K562 (cell line): ENCODE results near the gene BARHL2. TPM values are rescaled to one million over a fixed set of nuclear protein-coding genes. Genes with fewer than 3 reads are reported as not detected.
A peak's percentile ranks its signal among the peaks of the same experiment; 100 is the strongest.

Experiments used
- ATAC-seq: fragments of 200-7000 bp; cut with Tn5 transposase; 3 replicates; pipeline ENCODE4 v1.9.1; 2020; ENCODE audit warnings: moderate library complexity
- BruUV-seq: library from RNA; stranded (reverse); fragments of 400-500 nt; replicated peaks from 2 replicates; lab custom pipeline; 2021; lab: Mats Ljungman, UMichigan
- CTCF ChIA-PET: fragments of 300-600 bp; formaldehyde crosslinking; extraction: SDS; loops from one replicate; lab custom pipeline; 2021; ENCODE audit warnings: low intra/inter-chr PET ratio; lab: Yijun Ruan, JAX
- POLR2A ChIA-PET: fragments of 300-600, 350-650 bp; sonication (Branson Sonifier 250); formaldehyde crosslinking; extraction: SDS; loops from one replicate; lab custom pipeline; 2021; ENCODE audit warnings: antibody characterized with exemption, inconsistent platforms; lab: Yijun Ruan, JAX
- DNase-seq, 4 experiments: peaks; one replicate each; pipeline versions ENCODE4 v3.0.0 to v3.0.0-alpha.2; 2011 to 2018; ENCODE audit warnings: low spot score in 3 of 4, mixed read lengths in 3 of 4; ENCODE audit errors: extremely low read depth in 1 of 4
- FAIRE-seq: peaks from 2 replicates; lab custom pipeline; 2011; peaks lifted over from hg19 to GRCh38; lab: Jason Lieb, UNC
- H2AFZ ChIP-seq: 2 replicates; pipeline ENCODE4 v1.6.0; 2011; ENCODE audit warnings: low read depth, low read length, control low read depth, inconsistent platforms
- H3K27ac ChIP-seq: fragments of 200-600 bp; 3 replicates; pipeline ENCODE4 v1.8.0; 2011; ENCODE audit warnings: low read depth, mild to moderate bottlenecking, control low read depth, inconsistent platforms, low read length, moderate library complexity, mixed read lengths; ENCODE audit errors: extremely low read depth
- H3K27me3 ChIP-seq, 2 experiments: fragments of 300-600 bp in 1 of 2; 2 replicates in 1 of 2; 3 replicates in 1 of 2; pipeline versions ENCODE4 v1.6.0 to v1.8.0; 2011; ENCODE audit warnings: inconsistent platforms in 2 of 2, low read length in 2 of 2, mild to moderate bottlenecking in 1 of 2, mixed read lengths in 1 of 2, moderate library complexity in 1 of 2; ENCODE audit not compliant: control insufficient read depth in 2 of 2, insufficient read depth in 2 of 2
- H3K36me3 ChIP-seq: fragments of 300-600 bp; 3 replicates; pipeline ENCODE4 v1.8.0; 2011; ENCODE audit warnings: mild to moderate bottlenecking, low read length, inconsistent platforms; ENCODE audit not compliant: control insufficient read depth, insufficient read depth
- H3K4me1 ChIP-seq, 2 experiments: fragments of 200-600 bp in 1 of 2; replicated peaks in 1 of 2; 2 replicates in 1 of 2; 3 replicates in 1 of 2; pipeline versions ENCODE4 v1.5.1 to v1.8.0; 2011; ENCODE audit warnings: inconsistent platforms in 2 of 2, low read length in 2 of 2, mild to moderate bottlenecking in 1 of 2, mixed read lengths in 1 of 2, moderate library complexity in 1 of 2; ENCODE audit not compliant: control insufficient read depth in 2 of 2, insufficient read depth in 2 of 2
- H3K4me2 ChIP-seq: 2 replicates; pipeline ENCODE4 v1.6.1; 2011; ENCODE audit warnings: low read length, control low read depth, inconsistent platforms, mixed read lengths; ENCODE audit not compliant: insufficient read depth
- H3K4me3 ChIP-seq: fragments of 200-600 bp; sonication (generic), shearing (Covaris generic); 2 replicates; pipeline ENCODE4 v1.5.1; 2016; ENCODE audit warnings: control low read depth, inconsistent platforms
- H3K79me2 ChIP-seq: fragments of 200-600 bp; 3 replicates; pipeline ENCODE4 v1.8.0; 2011; ENCODE audit warnings: low read length, inconsistent platforms; ENCODE audit not compliant: control insufficient read depth, insufficient read depth
- H3K9ac ChIP-seq, 2 experiments: 2 replicates each; pipeline versions ENCODE4 v1.6.0 to v1.6.1; 2011; ENCODE audit warnings: low read depth in 2 of 2, low read length in 2 of 2, control low read depth in 1 of 2, inconsistent platforms in 1 of 2, mild to moderate bottlenecking in 1 of 2, mixed read lengths in 1 of 2; ENCODE audit not compliant: insufficient read depth in 1 of 2
- H3K9me1 ChIP-seq: one replicate; pipeline ENCODE4 v1.6.0; 2011; ENCODE audit warnings: inconsistent platforms, mild to moderate bottlenecking, low read length, moderate library complexity; ENCODE audit not compliant: control insufficient read depth, insufficient read depth
- H3K9me3 ChIP-seq: replicated peaks from 2 replicates; pipeline ENCODE4 v1.5.1; 2011; ENCODE audit warnings: low read depth, low read length, inconsistent platforms; ENCODE audit not compliant: control insufficient read depth, insufficient read depth
- H4K20me1 ChIP-seq: replicated peaks from 2 replicates; pipeline ENCODE4 v1.6.1; 2011; ENCODE audit warnings: low read length, inconsistent platforms, mixed read lengths; ENCODE audit not compliant: control insufficient read depth, insufficient read depth
- ARID3B ChIP-seq: fragments of 250-450 bp; sonication (Bioruptor Pico); IDR thresholded peaks from 2 replicates; pipeline ENCODE4 v1.4.0; 2020; ENCODE audit warnings: borderline replicate concordance
- ATF1 ChIP-seq, 2 experiments: fragments of 450-650 bp in 1 of 2; IDR thresholded peaks; 2 replicates each; pipeline ENCODE4 v1.6.1; 2016; ENCODE audit warnings: missing compliant biosample characterization in 1 of 2, missing genetic modification characterization in 1 of 2
- C11orf30 ChIP-seq: fragments of 450-650 bp; IDR thresholded peaks from 2 replicates; pipeline ENCODE4 v1.6.1; 2016; ENCODE audit warnings: low read depth, mild to moderate bottlenecking
- DPF2 ChIP-seq: fragments of 450-650 bp; IDR thresholded peaks from 2 replicates; pipeline ENCODE4 v1.6.1; 2016
- MAFF ChIP-seq: IDR thresholded peaks from 2 replicates; pipeline ENCODE4 v1.6.1; 2012; ENCODE audit warnings: low read length, improper control_type of control experiment
- MAFG ChIP-seq: fragments of 450-650 bp; conservative IDR thresholded peaks from 2 replicates; pipeline ENCODE4 v1.6.1; 2016; ENCODE audit warnings: missing genetic modification characterization, missing compliant biosample characterization
- MAFK ChIP-seq: IDR thresholded peaks from 2 replicates; pipeline ENCODE4 v1.6.1; 2011; ENCODE audit warnings: low read length, improper control_type of control experiment
- NFE2 ChIP-seq: IDR thresholded peaks from 2 replicates; pipeline ENCODE4 v1.6.1; 2014; ENCODE audit warnings: antibody characterized with exemption, low read depth
- NFE2L1 ChIP-seq: fragments of 450-650 bp; IDR thresholded peaks from 2 replicates; pipeline ENCODE4 v1.6.1; 2016; ENCODE audit warnings: missing genetic modification characterization, low read depth, mild to moderate bottlenecking, missing compliant biosample characterization, moderate library complexity, borderline replicate concordance
- NR2C1 ChIP-seq, 2 experiments: fragments of 450-650 bp; IDR thresholded peaks; 2 replicates each; pipeline ENCODE4 v1.6.1; 2017; ENCODE audit warnings: mild to moderate bottlenecking in 2 of 2, antibody characterized with exemption in 1 of 2, inconsistent platforms in 1 of 2, missing compliant biosample characterization in 1 of 2, missing genetic modification characterization in 1 of 2
- TFAP4 ChIP-seq: sonication (generic); formaldehyde crosslinking; IDR thresholded peaks from 2 replicates; pipeline ENCODE4 v1.8.0; 2022; ENCODE audit warnings: missing genetic modification reagents, mild to moderate bottlenecking, moderate library complexity, borderline replicate concordance
- ZC3H11A ChIP-seq: IDR thresholded peaks from 2 replicates; pipeline ENCODE4 v1.6.1; 2012; ENCODE audit warnings: low read depth, low read length, improper control_type of control experiment
- ZFP1 ChIP-seq: fragments of 450-650 bp; formaldehyde crosslinking; IDR thresholded peaks from 2 replicates; pipeline ENCODE4 v1.4.0; 2020; ENCODE audit warnings: mild to moderate bottlenecking, mixed read lengths
- ZNF316 ChIP-seq: fragments of 450-650 bp; IDR thresholded peaks from 2 replicates; pipeline ENCODE4 v1.6.1; 2016
- ZNF384 ChIP-seq: IDR thresholded peaks from 2 replicates; pipeline ENCODE4 v1.6.1; 2012; ENCODE audit warnings: low read depth, low read length, improper control_type of control experiment
- ZNF586 ChIP-seq: fragments of 450-650 bp; formaldehyde crosslinking; conservative IDR thresholded peaks from 2 replicates; pipeline ENCODE4 v1.4.0; 2020; ENCODE audit warnings: mild to moderate bottlenecking, moderate library complexity
- WGBS: fragments of 100-300 bp; shearing (Covaris generic); methylation state at CpG from one replicate; pipeline ENCODE4 v1.1.6; 2016; ENCODE audit warnings: low coverage, mixed read lengths; ENCODE audit not compliant: insufficient coverage; ENCODE audit errors: missing lambda C conversion rate; 5-methylcytosine and 5-hydroxymethylcytosine counted together
- in situ Hi-C: fragments of 300-500 bp; cut with MboI; formaldehyde crosslinking; loops from 4 replicates; pipeline ENCODE4 v1.15.0; 2018; ENCODE audit warnings: inconsistent platforms, mixed read lengths
- intact Hi-C: fragments of 100-400 bp; cut with micrococcal nuclease; formaldehyde crosslinking; loops from 2 replicates; pipeline ENCODE4 v1.14.2; 2022
- polyA plus RNA-seq, 8 experiments: library from polyadenylated mRNA; depleted of rRNA in 4 of 8; stranded (reverse) in 5 of 8; unstranded in 3 of 8; fragments of >200 nt; fragmentation: Nextera tagmentation in 2 of 8; fragmentation: Illumina TruSeq in 1 of 8; extraction: Ambion mirVana in 2 of 8; extraction: Trizol in 1 of 8; gene quantifications; 2 replicates each; pipeline versions ENCODE4 v1.2.1 to v1.2.3, GENCODE V29; 2011 to 2014; ENCODE audit warnings: inconsistent platforms in 1 of 8, missing spikeins in 1 of 8
- total RNA-seq, 7 experiments: library from RNA; depleted of rRNA in 6 of 7; stranded (reverse); fragments of >200 nt in 6 of 7; fragmentation: Illumina TruSeq in 2 of 7; extraction: Trizol in 2 of 7; gene quantifications; 2 replicates each; pipeline versions ENCODE4 v1.2.1 to v1.2.3, GENCODE V29; 2011 to 2021; ENCODE audit warnings: low replicate concordance in 1 of 7

Gene BARHL2
- total and polyA plus RNA-seq, 9 of the 15 experiments (the other 6 are each of a cell fraction or from before 2014, with no cell fraction given): 0.06 to 0.11 (median 0.09) TPM; not detected in 6

GRCh38 chr1:90746857-90747256 is 29.8 kb upstream of the BARHL2 start:
- Histone ChIP-seq H2AFZ (peak overlapping the region; percentile 84), H4K20me1 (no peaks in the 10 kb centered on the region), H3K27ac (peak overlapping the region; percentile 27; the same call in 1 of the 3 replicates), H3K9ac (no peak overlapping the region), H3K36me3 (no peaks in the 10 kb centered on the region), H3K9me3 (no peaks in the 10 kb centered on the region), H3K4me1 (peaks cover 0 to 13% of the 10 kb centered on the region in 2 experiments; a peak in 3 of 5 replicates), H3K27me3 (no peaks in the 10 kb centered on the region), H3K4me3 (no peak overlapping the region), H3K4me2 (peak overlapping the region; percentile 12; the same call in 1 of the 2 replicates), H3K79me2 (no peaks in the 10 kb centered on the region), H3K9me1 (no peaks in the 10 kb centered on the region)
- no TSS peak for BruUV-seq
- WGBS: 11% methylated on average over 1 of the region's 1 CpG
- intact Hi-C loops: no loop called here
- CTCF ChIA-PET: no interaction called here
- FAIRE-seq (no peak), ATAC-seq (peak; percentile 55), DNase-seq (peak in 2 of 4 experiments; percentile 9 to 13)
- no peak for TF ChIP-seq NR2C1 (IDR thresholded peaks at IDR 0.05)
- no peak for TF ChIP-seq NR2C1 (tag; IDR thresholded peaks at IDR 0.05)
- TF ChIP-seq MAFF: peak; percentile 78
- no peak for TF ChIP-seq TFAP4
- TF ChIP-seq ARID3B (CRISPR knock-in tag): no peak
- TF ChIP-seq MAFG (tag): peak; percentile 91
- TF ChIP-seq ZNF586 (CRISPR knock-in tag): no peak
- peak; percentile 40; the same call in 1 of the 2 replicates for TF ChIP-seq NFE2L1 (tag)
- peak; percentile 37; the same call in 1 of the 2 replicates for TF ChIP-seq DPF2
- no peak for TF ChIP-seq ZC3H11A
- TF ChIP-seq MAFK: peak; percentile 74
- peak; percentile 92 for TF ChIP-seq C11orf30
- no peak for TF ChIP-seq ZFP1 (CRISPR knock-in tag)
- peak; percentile 89 for TF ChIP-seq NFE2
- TF ChIP-seq ZNF316: peak; percentile 95
- no peak for TF ChIP-seq ATF1 (CRISPR knock-in tag; IDR thresholded peaks at IDR 0.05)
- no peak for TF ChIP-seq ATF1 (tag; IDR thresholded peaks at IDR 0.05)
- TF ChIP-seq ZNF384: 0 out of 2 replicates have a peak, but pooled peaks have one; percentile 27
- in situ Hi-C loops: no loop called here
- POLR2A ChIA-PET: interaction anchor here (1.3 kb wide), 1 partner anchor 50 kb away, joined by 3 read pairs; no protein-coding TSS in a partner anchor
